Fibroblast of mammary gland (primary cell): ENCODE measurements around the gene SLC16A5.
"Not testable (repeated sequence)": the region's sequence is repeated elsewhere in the genome, so short reads cannot be mapped to it uniquely, and the experiment has no call there.

Source experiments
- DNase-seq: peaks from one replicate; pipeline ENCODE4 v3.0.0-alpha.2; 2010; ENCODE audit warnings: low read depth
- H3K4me3 ChIP-seq: 2 replicates; pipeline ENCODE4 v1.5.1; 2011; ENCODE audit warnings: low read depth, mild to moderate bottlenecking, low read length, moderate library complexity; ENCODE audit not compliant: control insufficient read depth
- CTCF ChIP-seq: conservative IDR thresholded peaks from 2 replicates; pipeline ENCODE4 v1.5.1; 2011; ENCODE audit warnings: low read depth, low read length, inconsistent platforms; ENCODE audit not compliant: control insufficient read depth, insufficient read depth

SLC16A5 gene

GRCh38 chr17:75125984-75126383 lies 38.2 kb downstream of the SLC16A5 start:
- DNase-seq = no peak
- no peak for TF ChIP-seq CTCF
- H3K4me3 ChIP-seq = no peak overlapping the region

GRCh38 chr17:75126954-75127353 lies 39.2 kb downstream of the SLC16A5 start:
- no peak for DNase-seq
- H3K4me3 ChIP-seq = no peak overlapping the region
- TF ChIP-seq CTCF = no peak

GRCh38 chr17:75127936-75128335 lies 40.2 kb downstream of the SLC16A5 start:
- not testable (repeated sequence) for DNase-seq, H3K4me3 ChIP-seq

- no peak for DNase-seq
- no peak for TF ChIP-seq CTCF
Measured at GRCh38 chr17:75128694-75129505, 41.1 kb downstream of the SLC16A5 start.

GRCh38 chr17:75129576-75129975 lies 41.8 kb downstream of the SLC16A5 start:
- DNase-seq = no peak
- TF ChIP-seq CTCF = no peak
- no peak overlapping the region for H3K4me3 ChIP-seq

More at GRCh38 chr17:75128694-75129505, 41.1 kb downstream of the SLC16A5 start:
- no peak overlapping the region for H3K4me3 ChIP-seq

GRCh38 chr17:75130059-75130631 lies 42.4 kb downstream of the SLC16A5 start:
- H3K4me3 ChIP-seq = peak overlapping the region; percentile 71
- TF ChIP-seq CTCF = no peak
- no peak for DNase-seq

- peak; percentile 51 for TF ChIP-seq CTCF
- DNase-seq = peak; percentile 52
- H3K4me3 ChIP-seq = peak overlapping the region; percentile 71
Measured at GRCh38 chr17:75130632-75131277, 43.0 kb downstream of the SLC16A5 start.
